ENCODE measurements around the gene NCSTN. TPM values are rescaled to one million over a fixed set of nuclear protein-coding genes. Genes with fewer than 3 reads are reported as not detected.

NCSTN gene
- 83.9 and 89.6 TPM in 2 replicates for total RNA-seq

DNA sequence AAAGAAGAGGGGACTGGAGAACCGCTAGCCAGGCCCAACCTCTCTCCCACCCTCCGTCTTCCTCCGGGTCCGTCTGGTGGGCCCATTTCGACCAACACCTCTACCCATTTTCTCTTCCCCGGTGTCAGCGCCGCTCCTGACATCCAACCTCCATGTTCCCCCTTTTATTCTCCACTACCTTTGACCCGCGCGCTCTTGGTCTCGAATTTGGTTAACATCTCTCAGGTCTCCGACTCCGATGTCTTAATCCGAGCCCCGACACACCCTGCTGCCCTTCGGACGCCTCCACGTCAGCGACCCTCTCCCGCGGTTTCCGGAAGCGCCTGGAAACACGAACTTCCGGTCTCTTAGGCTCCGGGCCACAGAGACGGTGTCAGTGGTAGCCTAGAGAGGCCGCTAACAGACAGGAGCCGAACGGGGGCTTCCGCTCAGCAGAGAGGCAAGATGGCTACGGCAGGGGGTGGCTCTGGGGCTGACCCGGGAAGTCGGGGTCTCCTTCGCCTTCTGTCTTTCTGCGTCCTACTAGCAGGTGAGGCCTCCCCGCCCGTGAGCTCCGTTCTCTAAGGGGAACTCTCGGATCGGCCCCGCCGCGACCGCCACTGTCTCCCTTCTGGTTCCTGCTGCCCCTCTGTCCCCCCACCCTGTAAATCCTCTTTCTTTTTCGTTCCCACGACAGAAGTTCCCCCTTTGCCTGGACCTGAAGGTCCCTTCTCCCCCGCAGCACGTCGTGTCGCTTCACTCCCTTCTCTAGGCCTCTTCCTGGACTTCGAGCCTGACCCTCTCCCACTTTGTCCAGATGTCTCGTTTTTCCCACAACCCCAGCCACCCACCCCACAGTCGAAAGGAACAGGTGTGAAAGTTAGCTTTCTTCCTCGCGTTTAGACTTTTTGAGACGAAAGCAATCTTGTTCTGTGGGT is at the start of gene NCSTN, which contains the start of gene COPA:
Gene NCSTN (plus strand): TSS at position 431 of the 917 bp plus-strand sequence. CDS start 14 bp downstream, at position 445.
Gene COPA (minus strand): TSS at position 298 of the 917 bp plus-strand sequence. CDS start 80 bp downstream, at position 218.

DNA sequence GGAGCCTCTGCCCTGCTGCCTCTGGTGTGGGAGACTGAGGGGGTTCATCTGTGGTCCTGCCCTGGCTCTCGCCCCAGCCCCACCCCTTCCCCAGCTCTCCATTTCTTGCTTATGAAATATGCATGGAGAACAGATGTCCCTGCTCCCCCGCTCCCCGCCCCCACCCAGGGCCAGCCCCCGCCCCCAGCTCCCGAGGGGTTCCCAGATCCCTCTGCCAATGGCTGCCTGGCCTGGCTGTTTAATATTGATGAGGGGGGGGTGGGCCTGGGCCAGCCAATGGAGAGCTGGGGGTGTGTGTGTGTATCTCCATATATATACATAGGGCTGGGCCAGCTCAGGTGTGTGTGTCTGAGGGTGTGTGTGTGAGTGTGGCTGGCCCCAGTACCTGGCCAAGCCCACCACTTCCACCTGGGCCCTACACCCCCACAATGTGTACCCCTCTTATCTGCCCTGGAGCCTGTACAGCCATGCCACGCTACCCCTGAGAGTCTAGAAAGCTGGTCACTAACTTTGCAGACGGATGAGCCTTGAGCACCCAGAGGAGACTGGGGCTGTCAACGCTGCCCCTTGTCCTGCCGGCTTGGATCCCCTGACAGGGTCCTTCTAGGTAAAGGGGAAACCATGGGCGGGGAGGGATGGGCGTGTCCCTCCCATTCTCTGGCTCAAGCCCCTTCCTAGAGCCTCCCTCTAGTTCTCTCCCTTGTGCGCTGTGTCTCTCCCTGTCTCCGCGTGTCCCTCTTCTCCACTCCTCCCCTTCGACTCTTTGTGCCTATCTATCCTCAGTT is 23.7 kb downstream of the NCSTN start, which contains the start of gene NHLH1:
Gene NHLH1 (plus strand): TSS at position 341 of the 785 bp plus-strand sequence. CDS start 3,661 bp downstream, outside the sequence.

DNA sequence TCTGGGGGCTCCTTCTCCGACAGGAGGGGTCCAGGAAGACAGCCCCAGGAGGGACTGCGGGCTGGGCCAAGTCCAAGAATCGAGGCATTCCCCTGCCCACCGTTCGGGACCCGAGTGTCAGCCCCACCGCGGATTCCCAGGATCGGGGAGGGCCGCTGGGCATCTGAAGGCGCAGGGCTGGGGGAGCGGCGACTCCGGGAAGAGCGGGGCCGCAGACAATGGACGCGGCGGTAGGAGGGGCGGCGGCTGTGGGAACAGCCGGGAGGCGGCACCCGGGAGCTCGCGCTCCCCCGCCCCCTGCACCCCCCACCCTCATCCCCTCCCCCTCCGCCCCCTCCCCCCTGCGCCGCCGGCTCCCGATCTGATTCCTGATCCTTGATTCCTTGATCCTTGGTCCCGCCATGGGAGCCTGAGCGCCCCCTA is 57.1 kb downstream of the NCSTN start, which contains the start of gene VANGL2:
Gene VANGL2 (plus strand): TSS at position 342 of the 423 bp plus-strand sequence. CDS start 15,274 bp downstream, outside the sequence.

Other genes starting within 250 kb of the NCSTN start
- gene IGSF8, start 244.8 kb upstream of the NCSTN start, total RNA-seq = 23.2 and 32.3 TPM in 2 replicates
- gene ATP1A2, start 227.6 kb upstream of the NCSTN start, total RNA-seq = 0.65 and 4.1 TPM in 2 replicates
- gene ATP1A4, start 191.8 kb upstream of the NCSTN start, total RNA-seq = not detected in 2 replicates
- gene CASQ1, start 152.8 kb upstream of the NCSTN start, total RNA-seq = not detected in 2 replicates
- 43.0 and 51.7 TPM in 2 replicates for gene PEA15, start 138.0 kb upstream of the NCSTN start, total RNA-seq
- gene DCAF8, start 80.8 kb upstream of the NCSTN start, total RNA-seq = 76.7 and 89.7 TPM in 2 replicates
- 46.0 and 47.5 TPM in 2 replicates for gene PEX19, start 58.2 kb upstream of the NCSTN start, total RNA-seq
- 361 and 396 TPM in 2 replicates for gene COPA, start 133 bp upstream of the NCSTN start, total RNA-seq
- under 0.01 TPM in 1 of 2 replicates, not detected in the other for gene NHLH1, start 23.7 kb downstream of the NCSTN start, total RNA-seq
- gene VANGL2, start 57.2 kb downstream of the NCSTN start, total RNA-seq = not detected in 2 replicates
- gene SLAMF6, start 179.9 kb downstream of the NCSTN start, total RNA-seq = not detected in 2 replicates
- not detected in 2 replicates for gene CD84, start 236.1 kb downstream of the NCSTN start, total RNA-seq

Measured in smooth muscle cell of bladder (primary cell).